OCI-LY7 (cell line): ENCODE measurements around the gene OSTC.
"Not testable (repeated sequence)": the region's sequence is repeated elsewhere in the genome, so short reads cannot be mapped to it uniquely, and the experiment has no call there.

Experiments
- EZH2phosphoT487 ChIP-seq: fragments of 200-600 bp; sonication (generic); IDR thresholded peaks from 2 replicates; pipeline ENCODE4 v1.6.1; 2018; ENCODE audit warnings: low read depth, borderline replicate concordance, mild to moderate bottlenecking, mixed run types, antibody characterized with exemption, low read length, moderate library complexity, mixed read lengths
- TF ChIP-seq, protein P1 (sequence below): fragments of 200-600 bp; sonication (generic); conservative IDR thresholded peaks from 2 replicates; pipeline ENCODE4 v1.5.1; 2014; ENCODE audit warnings: mild to moderate bottlenecking, antibody characterized with exemption, low read length, moderate library complexity, mixed read lengths

DNA sequence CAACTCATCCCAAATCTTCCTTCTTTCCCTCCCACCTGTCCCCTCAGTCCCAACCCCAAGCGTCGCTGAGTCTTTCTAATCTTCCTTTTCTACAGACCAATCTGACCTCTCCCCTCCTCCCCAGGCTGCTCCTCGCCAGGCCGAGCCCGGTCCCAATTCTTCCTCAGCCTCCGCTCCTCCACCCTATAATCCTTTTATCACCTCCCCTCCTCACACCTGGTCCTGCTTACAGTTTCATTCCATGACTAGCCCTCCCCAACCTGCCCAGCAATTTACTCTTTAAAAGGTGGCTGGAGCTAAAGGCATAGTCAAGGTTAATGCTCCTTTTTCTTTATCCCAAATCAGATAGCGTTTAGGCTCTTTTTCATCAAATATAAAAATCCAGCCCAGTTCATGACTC is 60.2 kb downstream of the OSTC start:
- TF ChIP-seq, protein P1, sequence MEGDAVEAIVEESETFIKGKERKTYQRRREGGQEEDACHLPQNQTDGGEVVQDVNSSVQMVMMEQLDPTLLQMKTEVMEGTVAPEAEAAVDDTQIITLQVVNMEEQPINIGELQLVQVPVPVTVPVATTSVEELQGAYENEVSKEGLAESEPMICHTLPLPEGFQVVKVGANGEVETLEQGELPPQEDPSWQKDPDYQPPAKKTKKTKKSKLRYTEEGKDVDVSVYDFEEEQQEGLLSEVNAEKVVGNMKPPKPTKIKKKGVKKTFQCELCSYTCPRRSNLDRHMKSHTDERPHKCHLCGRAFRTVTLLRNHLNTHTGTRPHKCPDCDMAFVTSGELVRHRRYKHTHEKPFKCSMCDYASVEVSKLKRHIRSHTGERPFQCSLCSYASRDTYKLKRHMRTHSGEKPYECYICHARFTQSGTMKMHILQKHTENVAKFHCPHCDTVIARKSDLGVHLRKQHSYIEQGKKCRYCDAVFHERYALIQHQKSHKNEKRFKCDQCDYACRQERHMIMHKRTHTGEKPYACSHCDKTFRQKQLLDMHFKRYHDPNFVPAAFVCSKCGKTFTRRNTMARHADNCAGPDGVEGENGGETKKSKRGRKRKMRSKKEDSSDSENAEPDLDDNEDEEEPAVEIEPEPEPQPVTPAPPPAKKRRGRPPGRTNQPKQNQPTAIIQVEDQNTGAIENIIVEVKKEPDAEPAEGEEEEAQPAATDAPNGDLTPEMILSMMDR, result not testable (repeated sequence)
- not testable (repeated sequence) for TF ChIP-seq EZH2phosphoT487
